AG08395 (cell line): ENCODE data around the gene PHKA2.

Experiments used
- DNase-seq: peaks from one replicate; pipeline ENCODE4 v3.0.0; 2012; ENCODE audit warnings: mixed read lengths, low spot score

PHKA2 gene

GRCh38 chrX:18927558-18927957, 56.4 kb downstream of the PHKA2 start:
- DNase-seq = no peak

GRCh38 chrX:18924507-18925088, 59.3 kb downstream of the PHKA2 start:
- no peak for DNase-seq

GRCh38 chrX:18920566-18920965, 63.3 kb downstream of the PHKA2 start:
- DNase-seq = no peak

GRCh38 chrX:18920079-18920478, 63.8 kb downstream of the PHKA2 start:
- no peak for DNase-seq

- no peak for DNase-seq
Measured at GRCh38 chrX:18917831-18918230, 66.1 kb downstream of the PHKA2 start.

- no peak for DNase-seq
Measured at GRCh38 chrX:18906286-18906685, 77.6 kb downstream of the PHKA2 start.

- DNase-seq = no peak
Measured at GRCh38 chrX:18900401-18900976, 83.4 kb downstream of the PHKA2 start.

GRCh38 chrX:18899796-18900380, 84.0 kb downstream of the PHKA2 start:
- DNase-seq = peak; percentile 19

GRCh38 chrX:18898492-18898891, 85.4 kb downstream of the PHKA2 start:
- DNase-seq = no peak

- no peak for DNase-seq
Measured at GRCh38 chrX:18898091-18898490, 85.8 kb downstream of the PHKA2 start.

- DNase-seq = no peak
Measured at GRCh38 chrX:18897611-18898010, 86.3 kb downstream of the PHKA2 start.

- DNase-seq = no peak
Measured at GRCh38 chrX:18896680-18897544, 87.0 kb downstream of the PHKA2 start.

GRCh38 chrX:18895189-18895951, 88.5 kb downstream of the PHKA2 start:
- peak; percentile 50 for DNase-seq

- DNase-seq = no peak
Measured at GRCh38 chrX:18894156-18894555, 89.8 kb downstream of the PHKA2 start.

- DNase-seq = no peak
Measured at GRCh38 chrX:18893536-18893935, 90.4 kb downstream of the PHKA2 start.

GRCh38 chrX:18892899-18893298, 91.0 kb downstream of the PHKA2 start:
- DNase-seq = no peak

GRCh38 chrX:18891548-18891945, 92.4 kb downstream of the PHKA2 start:
- no peak for DNase-seq

GRCh38 chrX:18890724-18891547, 93.0 kb downstream of the PHKA2 start:
- no peak for DNase-seq

- DNase-seq = no peak
Measured at GRCh38 chrX:18890049-18890381, 93.9 kb downstream of the PHKA2 start.

- DNase-seq = no peak
Measured at GRCh38 chrX:18889346-18890048, 94.4 kb downstream of the PHKA2 start.

GRCh38 chrX:18888281-18888680, 95.6 kb downstream of the PHKA2 start:
- no peak for DNase-seq
